Central memory CD4-positive, alpha-beta T cell (primary cell): Measurements from ENCODE around the gene DDB1.

Experiments
- DNase-seq: peaks from one replicate; pipeline ENCODE4 v3.0.0; 2022
- total RNA-seq, 3 experiments: gene quantifications; one replicate each; lab custom pipeline; 2026; lab: John Stamatoyannopoulos, UW

The DDB1 gene
- total RNA-seq: 150 to 598 (median 277) reads per million in 3 experiments

- DNase-seq: peak; percentile 97
Measured at GRCh38 chr11:61332797-61333549, at the start of gene DDB1, which contains the start of gene TKFC. TSS of gene DDB1 (minus strand) at chr11:61333105. CDS start at chr11:61332968, 137 bp downstream. TSS of gene TKFC (plus strand) at chr11:61333228. CDS start at chr11:61334729, 1,501 bp downstream.

GRCh38 chr11:61380884-61381283 lies 48.0 kb upstream of the DDB1 start:
- DNase-seq: no peak

GRCh38 chr11:61378713-61379313 lies 45.9 kb upstream of the DDB1 start:
- DNase-seq: no peak

GRCh38 chr11:61377461-61378160 lies 44.7 kb upstream of the DDB1 start:
- no peak for DNase-seq

GRCh38 chr11:61375761-61376108 lies 42.8 kb upstream of the DDB1 start:
- DNase-seq: no peak

- no peak for DNase-seq
Measured at GRCh38 chr11:61372659-61373420, 39.9 kb upstream of the DDB1 start.

GRCh38 chr11:61370349-61371005 lies 37.6 kb upstream of the DDB1 start:
- DNase-seq: no peak

- no peak for DNase-seq
Measured at GRCh38 chr11:61369372-61370348, 36.8 kb upstream of the DDB1 start.

GRCh38 chr11:61368646-61369045 lies 35.7 kb upstream of the DDB1 start:
- DNase-seq: no peak

- DNase-seq: no peak
Measured at GRCh38 chr11:61367406-61367805, 34.5 kb upstream of the DDB1 start.

- no peak for DNase-seq
Measured at GRCh38 chr11:61364012-61364675, 31.2 kb upstream of the DDB1 start.

GRCh38 chr11:61362542-61362875 lies 29.6 kb upstream of the DDB1 start:
- peak; percentile 54 for DNase-seq

GRCh38 chr11:61361741-61362541 lies 29.0 kb upstream of the DDB1 start, which contains the start of the genes CYB561A3 and TMEM138:
TSS of gene CYB561A3 (minus strand) at chr11:61361882. CDS start at chr11:61356713, 5,169 bp downstream.
TSS of gene TMEM138 (plus strand) at chr11:61362374. CDS start at chr11:61364391, 2,017 bp downstream.
- DNase-seq: peak; percentile 82

- no peak for DNase-seq
Measured at GRCh38 chr11:61361237-61361740, 28.4 kb upstream of the DDB1 start.

GRCh38 chr11:61359516-61359915 lies 26.6 kb upstream of the DDB1 start:
- DNase-seq: no peak

- DNase-seq: no peak
Measured at GRCh38 chr11:61358566-61358965, 25.7 kb upstream of the DDB1 start.

- DNase-seq: no peak
Measured at GRCh38 chr11:61357894-61358239, 25.0 kb upstream of the DDB1 start.

- no peak for DNase-seq
Measured at GRCh38 chr11:61357233-61357893, 24.5 kb upstream of the DDB1 start.

GRCh38 chr11:61356706-61357105 lies 23.8 kb upstream of the DDB1 start:
- no peak for DNase-seq
